ENCODE measurements around the gene FAM114A1.
A peak's percentile ranks its signal among the peaks of the same experiment; 100 is the strongest.
"Not testable (repeated sequence)": the region's sequence is repeated elsewhere in the genome, so short reads cannot be mapped to it uniquely, and the experiment has no call there.

The FAM114A1 gene

GRCh38 chr4:38904682-38905081 lies 37.1 kb downstream of the FAM114A1 start:
- no peak for DNase-seq

DNA sequence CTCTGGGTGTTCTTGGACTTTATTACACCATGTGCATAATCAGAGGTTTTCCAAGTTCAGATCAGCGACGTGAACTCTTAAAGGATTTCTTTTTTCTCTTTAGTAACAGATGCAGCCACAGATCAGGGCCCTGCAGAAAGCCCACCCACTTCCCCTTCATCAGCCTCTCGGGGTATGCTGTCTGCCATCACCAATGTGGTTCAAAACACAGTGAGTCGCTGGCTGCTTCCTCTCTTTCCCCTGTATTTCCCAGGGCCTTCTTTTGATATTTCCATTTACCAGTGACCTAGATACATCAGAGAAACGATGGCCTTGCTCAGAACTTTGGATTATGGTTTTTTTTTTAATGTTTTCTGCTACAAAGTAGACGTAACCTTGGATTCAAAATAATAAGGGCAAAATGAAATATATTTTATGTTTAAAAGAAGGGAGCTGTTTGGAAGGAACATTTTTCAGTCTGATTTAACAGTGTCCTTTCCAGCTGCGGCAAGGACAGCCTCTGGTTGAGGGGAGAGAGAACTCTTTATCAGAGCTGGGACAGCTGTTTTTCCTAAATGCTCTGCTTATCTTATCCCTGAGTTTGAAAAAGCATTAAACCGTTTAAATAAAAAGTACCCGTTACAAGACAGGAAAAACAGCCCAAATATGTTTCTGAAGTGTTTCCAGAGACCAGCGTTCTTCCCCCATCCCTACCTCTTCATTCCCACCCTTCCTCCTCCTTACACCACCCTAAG lies 38.2 kb downstream of the FAM114A1 start:
- peak; percentile 54 for DNase-seq

- no peak for DNase-seq
These were observed 40.2 kb downstream of the FAM114A1 start for GRCh38 chr4:38907696-38908270.

DNA sequence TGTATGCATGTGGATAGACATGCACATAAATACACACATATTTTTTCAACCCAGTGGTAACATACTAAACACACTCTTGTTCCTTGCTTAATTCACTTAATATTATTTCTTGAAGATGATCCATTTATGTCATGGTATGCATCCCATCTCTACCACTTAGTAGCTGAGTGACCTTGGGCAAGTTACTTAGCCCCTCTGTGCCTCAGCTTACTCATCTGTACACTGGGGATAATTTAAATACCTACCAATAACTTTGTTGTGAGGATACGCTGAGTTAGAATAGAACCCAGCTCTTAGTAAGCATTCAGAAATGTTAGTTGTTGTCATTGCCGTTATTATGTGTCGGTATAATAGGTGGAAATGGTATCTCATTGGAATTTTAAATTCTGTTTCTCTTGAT lies 41.4 kb downstream of the FAM114A1 start:
- DNase-seq = no peak

GRCh38 chr4:38911257-38911656 lies 43.7 kb downstream of the FAM114A1 start:
- no peak for DNase-seq

- no peak for DNase-seq
These were observed 47.2 kb downstream of the FAM114A1 start for GRCh38 chr4:38914854-38915253.

GRCh38 chr4:38916267-38916666 lies 48.7 kb downstream of the FAM114A1 start:
- not testable (repeated sequence) for DNase-seq

DNA sequence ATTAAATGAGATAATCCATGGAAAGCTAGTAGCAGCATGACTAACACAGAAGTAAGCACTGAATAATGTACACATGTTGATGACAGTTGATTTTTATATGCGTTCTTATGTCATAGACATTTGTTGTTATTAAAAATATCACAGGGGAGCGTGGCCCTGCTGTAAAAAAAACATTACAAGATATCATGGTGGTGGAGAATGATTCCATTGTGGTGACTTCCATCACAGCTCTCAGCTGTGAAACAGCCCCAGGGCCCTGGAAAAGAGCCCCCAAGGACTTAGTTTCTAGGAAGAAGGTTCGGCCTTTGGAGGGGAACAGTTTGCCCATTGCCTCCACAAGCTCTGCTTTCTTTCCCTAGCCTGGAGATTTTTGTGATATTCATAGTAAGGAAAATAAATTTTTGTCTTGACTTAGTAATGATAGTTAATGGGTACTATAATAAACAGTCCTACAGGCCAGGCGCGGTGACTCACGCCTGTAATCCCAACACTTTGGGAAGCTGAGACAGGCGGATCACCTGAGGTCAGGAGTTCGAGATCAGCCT lies 49.9 kb downstream of the FAM114A1 start:
- DNase-seq = no peak

- no peak for DNase-seq
These were observed 51.9 kb downstream of the FAM114A1 start for GRCh38 chr4:38919494-38919893.

- DNase-seq = no peak
These were observed 52.6 kb downstream of the FAM114A1 start for GRCh38 chr4:38920186-38920585.

DNA sequence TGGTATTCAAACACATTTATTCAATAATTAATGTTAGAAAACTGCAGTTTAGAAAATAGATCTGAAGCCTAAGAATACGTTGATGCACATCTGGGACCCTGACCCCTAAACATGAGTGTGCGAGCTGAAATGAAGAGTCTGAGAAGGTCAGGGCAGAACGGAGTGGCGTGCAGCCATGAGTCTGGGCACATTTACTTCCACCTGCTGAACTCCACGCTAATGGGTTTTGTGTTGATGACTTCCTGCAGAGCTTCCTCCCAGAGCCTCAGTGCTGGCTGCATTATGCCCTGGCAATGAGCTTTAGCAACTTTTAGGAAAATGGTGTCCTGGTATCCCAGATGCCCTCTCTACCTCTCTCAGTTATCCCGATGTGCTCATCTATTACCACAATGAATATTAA lies 53.1 kb downstream of the FAM114A1 start:
- no peak for DNase-seq

DNA sequence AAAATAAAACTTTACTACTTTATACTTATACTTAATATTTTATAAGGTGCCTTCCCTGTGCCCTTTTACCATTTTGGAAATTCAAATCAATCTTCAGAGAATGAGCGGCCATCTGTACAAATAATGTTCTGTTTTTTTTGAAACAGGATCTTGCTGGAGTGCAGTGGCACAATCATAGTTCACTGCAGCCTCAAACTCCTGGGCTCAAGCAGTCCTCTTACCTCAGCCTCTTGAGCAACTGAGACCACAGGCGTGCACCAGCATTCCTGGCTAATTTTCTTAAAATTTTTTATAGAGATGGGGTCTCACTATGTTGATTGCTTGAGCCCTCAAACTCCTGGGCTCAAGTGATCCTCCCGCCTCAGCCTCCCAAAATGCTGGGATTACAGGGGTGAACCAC lies 53.5 kb downstream of the FAM114A1 start:
- no peak for DNase-seq

DNA sequence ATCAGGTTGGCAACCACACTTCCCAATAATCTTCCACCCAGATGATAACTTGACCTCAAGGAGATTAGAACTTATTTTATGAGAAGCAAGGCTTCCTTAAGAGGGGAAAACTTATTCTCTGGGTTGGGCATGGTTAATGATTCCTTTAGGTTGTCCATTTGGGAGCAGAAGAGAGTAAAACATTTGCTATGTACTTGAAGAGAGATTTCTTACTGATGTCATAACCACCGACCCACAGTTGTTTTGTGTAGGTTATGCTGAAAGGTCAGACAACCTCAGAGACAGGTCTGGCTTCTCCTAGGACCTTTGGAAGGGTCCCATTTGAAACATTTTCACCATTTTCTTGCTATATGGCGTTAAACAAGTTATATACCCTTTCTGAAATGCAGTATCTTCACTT lies 56.1 kb downstream of the FAM114A1 start:
- DNase-seq = no peak

DNA sequence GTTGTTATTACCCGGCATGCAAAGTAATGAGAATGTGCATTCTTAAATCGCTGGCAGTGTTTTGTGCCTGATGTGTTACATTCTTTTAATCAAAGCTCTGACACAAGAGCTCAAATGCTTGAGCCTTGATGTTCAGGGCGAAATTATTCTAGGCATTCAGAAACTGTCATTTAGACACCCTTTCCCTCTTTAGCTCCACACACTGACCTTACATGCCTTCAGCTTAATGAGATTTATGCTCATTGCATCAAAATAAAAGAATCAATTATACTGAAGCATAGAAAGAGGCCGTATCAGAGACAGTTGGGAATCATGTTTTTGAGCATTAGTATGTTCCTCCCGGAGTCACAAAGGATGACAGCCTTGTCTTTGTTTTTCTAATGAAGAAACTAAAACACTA lies 56.7 kb downstream of the FAM114A1 start:
- DNase-seq = no peak

GRCh38 chr4:38925492-38926413 lies 58.1 kb downstream of the FAM114A1 start:
- DNase-seq = no peak

GRCh38 chr4:38926896-38927295 lies 59.3 kb downstream of the FAM114A1 start:
- no peak for DNase-seq

- DNase-seq = no peak
These were observed 61.0 kb downstream of the FAM114A1 start for GRCh38 chr4:38928568-38928967.

DNA sequence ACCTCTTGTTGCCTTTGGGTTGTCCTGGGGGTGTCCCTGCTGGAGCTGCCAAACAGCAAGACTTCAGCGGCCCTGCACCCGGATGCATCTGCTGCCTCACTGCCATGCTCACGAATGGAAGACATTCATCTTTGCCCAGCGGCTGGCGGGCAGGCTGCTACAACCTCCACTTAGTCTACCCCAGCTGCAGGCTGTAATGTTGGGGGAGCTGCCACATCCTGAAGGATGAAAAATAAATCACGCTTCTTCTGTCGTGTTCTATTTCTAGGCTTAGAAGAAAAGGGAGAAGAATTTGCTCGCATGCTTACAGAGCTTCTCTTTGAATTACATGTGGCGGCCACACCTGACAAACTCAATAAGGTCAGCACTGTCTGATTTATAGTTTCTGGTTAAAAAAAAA lies 61.4 kb downstream of the FAM114A1 start:
- no peak for DNase-seq

DNA sequence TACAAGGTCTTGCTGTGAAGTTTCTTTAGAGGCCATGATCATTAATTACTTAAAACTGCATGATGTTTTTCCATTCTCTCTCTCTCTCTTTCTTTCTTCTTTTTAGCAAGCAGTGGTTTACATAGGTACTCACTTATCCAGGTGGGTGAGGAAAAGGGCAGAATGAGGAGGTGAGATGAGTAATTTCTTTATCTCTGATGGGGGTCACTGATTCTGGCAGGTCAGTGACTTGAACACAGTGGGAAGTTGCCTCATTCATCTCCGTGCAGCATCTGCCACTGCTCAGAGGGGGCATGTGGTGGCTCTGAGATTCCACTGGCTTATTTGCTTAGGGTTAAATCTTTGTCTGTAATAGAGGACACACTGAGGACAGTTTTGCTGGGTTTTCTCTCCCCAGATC lies 62.6 kb downstream of the FAM114A1 start:
- DNase-seq = no peak

DNA sequence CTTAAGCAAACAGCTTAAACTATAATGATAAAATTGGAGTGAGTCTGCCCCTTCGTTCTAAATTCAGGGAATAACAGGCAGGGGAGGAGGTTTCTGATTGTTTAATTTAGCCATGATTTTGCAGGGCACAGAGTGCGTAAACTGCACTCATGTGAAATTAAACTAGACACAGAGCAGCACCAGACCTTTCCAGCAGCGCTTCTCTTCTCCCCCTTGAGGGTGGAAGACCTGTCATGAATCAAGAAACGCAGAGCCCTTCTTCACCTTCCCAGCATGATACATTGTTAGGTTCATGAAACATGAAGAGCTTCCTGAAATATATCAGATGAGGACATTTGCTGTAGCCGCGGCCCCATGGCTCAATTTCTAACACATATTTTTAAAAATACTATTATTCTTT lies 63.1 kb downstream of the FAM114A1 start:
- DNase-seq = no peak

GRCh38 chr4:38931125-38931524 lies 63.5 kb downstream of the FAM114A1 start:
- no peak for DNase-seq

DNA sequence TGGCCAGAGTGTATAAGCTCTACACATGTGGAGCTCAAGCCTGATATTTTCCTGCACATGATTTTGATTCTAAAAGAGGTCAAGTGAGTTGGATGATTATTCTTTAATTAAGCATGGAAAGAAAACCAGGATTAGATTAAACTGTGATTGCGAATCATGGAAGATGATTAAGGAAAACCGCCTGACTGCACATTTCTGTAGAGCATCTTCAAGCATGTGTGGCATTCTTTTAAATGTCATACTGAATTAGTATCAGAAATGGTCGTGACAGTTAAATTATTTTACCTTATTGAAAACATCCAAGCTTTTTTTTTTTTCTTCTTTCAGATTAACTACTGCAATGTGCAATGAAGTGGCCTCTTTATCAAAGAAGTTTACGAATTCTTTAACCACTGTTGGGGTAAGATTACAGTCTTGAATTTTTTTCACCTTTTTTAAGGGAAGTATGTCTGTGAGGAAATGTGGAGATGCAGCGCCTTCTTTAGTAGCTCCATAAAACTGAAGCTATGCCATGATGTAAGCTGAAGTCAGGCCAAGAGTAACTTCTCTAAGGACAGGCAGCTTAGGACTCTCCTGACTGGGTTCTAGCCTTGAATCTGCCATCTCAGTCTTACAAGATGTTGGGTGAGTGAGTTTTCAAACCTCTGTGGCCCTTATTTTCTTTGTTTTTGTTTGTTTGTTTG lies 67.9 kb downstream of the FAM114A1 start:
- no peak for DNase-seq

DNA sequence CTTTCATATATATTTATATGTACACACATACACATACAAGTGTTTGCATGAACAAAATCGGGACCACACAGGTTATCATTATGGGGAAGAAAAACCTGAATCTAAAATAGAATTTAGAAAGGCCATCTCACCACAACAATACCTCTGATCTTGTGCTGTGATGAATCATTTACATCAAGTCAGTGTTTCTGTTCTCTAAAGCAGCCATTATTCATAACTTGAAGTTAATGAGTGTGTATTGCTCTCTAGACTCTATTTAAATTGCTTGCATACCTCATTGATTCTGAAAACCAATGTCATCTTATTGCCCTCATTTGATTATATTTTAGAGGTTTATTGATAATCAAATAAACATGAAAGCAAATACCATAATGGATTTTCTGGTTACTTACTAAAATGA lies 71.6 kb downstream of the FAM114A1 start:
- no peak for DNase-seq
